Neuron (in vitro differentiated cells): ENCODE results near the gene CMPK1.

Experiments used
- H2AFZ ChIP-seq: one replicate; pipeline ENCODE4 v1.6.1; 2013; ENCODE audit warnings: low read depth, mild to moderate bottlenecking, inconsistent platforms, low read length, moderate library complexity
- H3K27me3 ChIP-seq: one replicate; pipeline ENCODE4 v1.6.1; 2013; ENCODE audit warnings: low read length; ENCODE audit not compliant: insufficient read depth
- H3K36me3 ChIP-seq: one replicate; pipeline ENCODE4 v1.6.1; 2013; ENCODE audit warnings: low read length; ENCODE audit not compliant: insufficient read depth
- H3K4me1 ChIP-seq: one replicate; pipeline ENCODE4 v1.6.1; 2013; ENCODE audit warnings: low read length; ENCODE audit not compliant: insufficient read depth
- H3K4me3 ChIP-seq: 2 replicates; pipeline ENCODE4 v1.5.1; 2013; ENCODE audit warnings: mild to moderate bottlenecking, low read length, moderate library complexity
- H3K9me3 ChIP-seq: one replicate; pipeline ENCODE4 v1.6.1; 2013; ENCODE audit warnings: low read length

Gene CMPK1

GRCh38 chr1:47388030-47388890 lies 54.7 kb downstream of the CMPK1 start:
- Histone ChIP-seq H3K4me3 (no peak overlapping the region), H3K9me3 (no peaks in the 10 kb centered on the region), H3K27me3 (no peaks in the 10 kb centered on the region), H3K36me3 (no peaks in the 10 kb centered on the region), H3K4me1 (no peaks in the 10 kb centered on the region), H2AFZ (no peak overlapping the region)

GRCh38 chr1:47388891-47389238 lies 55.3 kb downstream of the CMPK1 start:
- H3K4me3 ChIP-seq = no peak overlapping the region
- H3K27me3 ChIP-seq = no peaks in the 10 kb centered on the region
- H3K4me1 ChIP-seq = no peaks in the 10 kb centered on the region
- no peaks in the 10 kb centered on the region for H3K9me3 ChIP-seq
- no peak overlapping the region for H2AFZ ChIP-seq
- no peaks in the 10 kb centered on the region for H3K36me3 ChIP-seq

GRCh38 chr1:47389731-47390130 lies 56.1 kb downstream of the CMPK1 start:
- Histone ChIP-seq H3K36me3 (no peaks in the 10 kb centered on the region), H2AFZ (no peak overlapping the region), H3K9me3 (no peaks in the 10 kb centered on the region), H3K4me1 (no peaks in the 10 kb centered on the region), H3K4me3 (no peak overlapping the region), H3K27me3 (no peaks in the 10 kb centered on the region)

- no peaks in the 10 kb centered on the region for H3K27me3 ChIP-seq
Observed at GRCh38 chr1:47390843-47391242, 57.3 kb downstream of the CMPK1 start.

GRCh38 chr1:47393141-47393540 lies 59.6 kb downstream of the CMPK1 start:
- H3K4me3 ChIP-seq = no peak overlapping the region
- H2AFZ ChIP-seq = no peak overlapping the region
- no peaks in the 10 kb centered on the region for H3K4me1 ChIP-seq
- H3K9me3 ChIP-seq = no peaks in the 10 kb centered on the region
- H3K36me3 ChIP-seq = no peaks in the 10 kb centered on the region
- no peaks in the 10 kb centered on the region for H3K27me3 ChIP-seq

More at GRCh38 chr1:47390843-47391242, 57.3 kb downstream of the CMPK1 start:
- no peaks in the 10 kb centered on the region for H3K4me1 ChIP-seq
- no peaks in the 10 kb centered on the region for H3K36me3 ChIP-seq
- H3K4me3 ChIP-seq = no peak overlapping the region
- H2AFZ ChIP-seq = no peak overlapping the region
- no peaks in the 10 kb centered on the region for H3K9me3 ChIP-seq

- Histone ChIP-seq H3K4me3 (no peak overlapping the region), H3K4me1 (no peaks in the 10 kb centered on the region), H2AFZ (no peak overlapping the region), H3K9me3 (no peaks in the 10 kb centered on the region), H3K27me3 (no peaks in the 10 kb centered on the region), H3K36me3 (no peaks in the 10 kb centered on the region)
Observed at GRCh38 chr1:47395433-47395832, 61.8 kb downstream of the CMPK1 start.

- Histone ChIP-seq H3K4me1 (no peaks in the 10 kb centered on the region), H2AFZ (no peak overlapping the region), H3K36me3 (no peaks in the 10 kb centered on the region), H3K4me3 (no peak overlapping the region), H3K9me3 (no peaks in the 10 kb centered on the region), H3K27me3 (peaks cover 8% of the 10 kb centered on the region)
Observed at GRCh38 chr1:47396671-47397196, 63.1 kb downstream of the CMPK1 start.

GRCh38 chr1:47399138-47399845 lies 65.7 kb downstream of the CMPK1 start:
- H2AFZ ChIP-seq = no peak overlapping the region
- no peaks in the 10 kb centered on the region for H3K36me3 ChIP-seq
- peaks cover 26% of the 10 kb centered on the region for H3K27me3 ChIP-seq
- no peaks in the 10 kb centered on the region for H3K4me1 ChIP-seq
- no peak overlapping the region for H3K4me3 ChIP-seq
- H3K9me3 ChIP-seq = no peaks in the 10 kb centered on the region

GRCh38 chr1:47399846-47400155 lies 66.2 kb downstream of the CMPK1 start:
- H3K9me3 ChIP-seq = no peaks in the 10 kb centered on the region
- H3K36me3 ChIP-seq = no peaks in the 10 kb centered on the region

GRCh38 chr1:47401761-47402160 lies 68.2 kb downstream of the CMPK1 start:
- no peaks in the 10 kb centered on the region for H3K4me1 ChIP-seq
- H3K36me3 ChIP-seq = no peaks in the 10 kb centered on the region
- H3K27me3 ChIP-seq = peaks cover 39% of the 10 kb centered on the region
- no peak overlapping the region for H3K4me3 ChIP-seq
- no peaks in the 10 kb centered on the region for H3K9me3 ChIP-seq
- H2AFZ ChIP-seq = no peak overlapping the region

More at GRCh38 chr1:47399846-47400155, 66.2 kb downstream of the CMPK1 start:
- no peaks in the 10 kb centered on the region for H3K4me1 ChIP-seq
- H3K4me3 ChIP-seq = no peak overlapping the region
- peaks cover 26% of the 10 kb centered on the region for H3K27me3 ChIP-seq
- no peak overlapping the region for H2AFZ ChIP-seq

- Histone ChIP-seq H3K27me3 (peaks cover 41% of the 10 kb centered on the region), H3K36me3 (no peaks in the 10 kb centered on the region), H3K4me1 (no peaks in the 10 kb centered on the region), H2AFZ (no peak overlapping the region), H3K9me3 (no peaks in the 10 kb centered on the region), H3K4me3 (no peak overlapping the region)
Observed at GRCh38 chr1:47402591-47402990, 69.0 kb downstream of the CMPK1 start.

GRCh38 chr1:47403321-47403910 lies 69.8 kb downstream of the CMPK1 start:
- Histone ChIP-seq H3K9me3 (no peaks in the 10 kb centered on the region), H3K4me3 (no peak overlapping the region), H3K36me3 (no peaks in the 10 kb centered on the region), H3K4me1 (no peaks in the 10 kb centered on the region), H2AFZ (no peak overlapping the region), H3K27me3 (peaks cover 48% of the 10 kb centered on the region)

GRCh38 chr1:47405697-47406096 lies 72.1 kb downstream of the CMPK1 start:
- no peaks in the 10 kb centered on the region for H3K9me3 ChIP-seq
- no peaks in the 10 kb centered on the region for H3K4me1 ChIP-seq
- no peak overlapping the region for H2AFZ ChIP-seq
- no peaks in the 10 kb centered on the region for H3K36me3 ChIP-seq
- peaks cover 65% of the 10 kb centered on the region for H3K27me3 ChIP-seq
- no peak overlapping the region for H3K4me3 ChIP-seq
